HepG2 (cell line): ENCODE data around the gene PEX5L. TPM values are rescaled to one million over a fixed set of nuclear protein-coding genes. Genes with fewer than 3 reads are reported as not detected.

Experiments used
- IRF9 ChIP-seq: sonication (generic); formaldehyde crosslinking; IDR thresholded peaks from 2 replicates; pipeline ENCODE4 v1.8.0; 2022; ENCODE audit warnings: missing genetic modification reagents, mild to moderate bottlenecking, borderline replicate concordance
- MBNL3 ChIP-seq: fragments of 250-450 bp; sonication (Bioruptor Pico); conservative IDR thresholded peaks from 2 replicates; pipeline ENCODE4 v1.8.0; 2022; ENCODE audit warnings: mild to moderate bottlenecking, inconsistent platforms
- PRDM15 ChIP-seq: sonication (generic); formaldehyde crosslinking; IDR thresholded peaks from 2 replicates; pipeline ENCODE4 v1.4.0; 2020; ENCODE audit warnings: missing genetic modification reagents
- RNF2 ChIP-seq: fragments of 450-650 bp; conservative IDR thresholded peaks from 2 replicates; pipeline ENCODE4 v1.6.1; 2016; ENCODE audit warnings: low read depth
- ZNF430 ChIP-seq: sonication (generic); formaldehyde crosslinking; IDR thresholded peaks from 2 replicates; pipeline ENCODE4 v1.9.0; 2021; ENCODE audit warnings: mild to moderate bottlenecking, missing genetic modification reagents
- ZNF431 ChIP-seq: sonication (generic); formaldehyde crosslinking; IDR thresholded peaks from 2 replicates; pipeline ENCODE4 v1.9.0; 2022; ENCODE audit warnings: missing genetic modification reagents, low read depth, mild to moderate bottlenecking, borderline replicate concordance
- polyA plus RNA-seq, 8 experiments: library from polyadenylated mRNA; depleted of rRNA in 3 of 8; stranded (reverse) in 7 of 8; unstranded in 1 of 8; fragments of >200 nt; fragmentation: Illumina TruSeq in 4 of 8; extraction: Trizol in 4 of 8; gene quantifications; 2 replicates each; pipeline versions ENCODE4 v1.2.1 to v1.2.3, GENCODE V29; 2011 to 2016; ENCODE audit warnings: low read depth in 4 of 8, missing spikeins in 1 of 8, mixed read lengths in 1 of 8; ENCODE audit not compliant: insufficient read depth in 1 of 8
- total RNA-seq, 5 experiments: library from RNA; depleted of rRNA; stranded (reverse); fragments of >200 nt; fragmentation: Illumina TruSeq; extraction: Trizol; gene quantifications; 2 replicates each; pipeline ENCODE4 v1.2.3, GENCODE V29; 2016; ENCODE audit warnings: low read depth in 1 of 5
- TF ChIP-seq, protein P1 (sequence below): sonication (generic); formaldehyde crosslinking; IDR thresholded peaks from 2 replicates; pipeline ENCODE4 v1.5.0; 2020; ENCODE audit warnings: mild to moderate bottlenecking, missing genetic modification reagents, borderline replicate concordance
- TF ChIP-seq, protein P2 (sequence below): sonication (generic); formaldehyde crosslinking; IDR thresholded peaks from 2 replicates; pipeline ENCODE4 v1.4.0; 2020; ENCODE audit warnings: missing genetic modification reagents, borderline replicate concordance
- TF ChIP-seq, protein P3 (sequence below): sonication (generic); formaldehyde crosslinking; IDR thresholded peaks from 2 replicates; pipeline ENCODE4 v1.4.0; 2020; ENCODE audit warnings: missing genetic modification reagents

Gene PEX5L
- total and polyA plus RNA-seq, 2 of the 13 experiments (the other 11 are each of a cell fraction or from before 2014, with no cell fraction given) = not detected

DNA sequence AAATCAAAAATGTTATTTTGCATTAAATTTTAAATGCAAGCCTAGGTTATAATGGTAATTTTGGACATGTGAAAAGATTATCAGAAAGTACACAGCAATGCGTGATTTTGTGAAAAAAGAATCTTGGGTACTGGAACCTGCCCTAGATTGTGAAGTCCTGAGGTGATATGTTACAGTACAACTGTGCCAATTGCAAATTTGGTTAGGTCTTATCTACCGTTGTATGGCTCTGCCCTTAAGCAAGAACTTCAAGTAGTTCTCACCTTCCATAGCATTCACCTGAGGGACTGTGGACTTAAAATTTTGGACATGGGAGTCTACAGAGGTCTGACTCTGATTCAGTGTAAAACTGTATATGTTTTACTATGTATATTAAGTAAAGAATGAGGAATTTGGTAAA, 140.2 kb downstream of the PEX5L start (continued):
- TF ChIP-seq PRDM15 (CRISPR knock-in tag) = no peak
- no peak for TF ChIP-seq IRF9 (CRISPR knock-in tag)
- TF ChIP-seq RNF2 = no peak
- TF ChIP-seq, protein P1, sequence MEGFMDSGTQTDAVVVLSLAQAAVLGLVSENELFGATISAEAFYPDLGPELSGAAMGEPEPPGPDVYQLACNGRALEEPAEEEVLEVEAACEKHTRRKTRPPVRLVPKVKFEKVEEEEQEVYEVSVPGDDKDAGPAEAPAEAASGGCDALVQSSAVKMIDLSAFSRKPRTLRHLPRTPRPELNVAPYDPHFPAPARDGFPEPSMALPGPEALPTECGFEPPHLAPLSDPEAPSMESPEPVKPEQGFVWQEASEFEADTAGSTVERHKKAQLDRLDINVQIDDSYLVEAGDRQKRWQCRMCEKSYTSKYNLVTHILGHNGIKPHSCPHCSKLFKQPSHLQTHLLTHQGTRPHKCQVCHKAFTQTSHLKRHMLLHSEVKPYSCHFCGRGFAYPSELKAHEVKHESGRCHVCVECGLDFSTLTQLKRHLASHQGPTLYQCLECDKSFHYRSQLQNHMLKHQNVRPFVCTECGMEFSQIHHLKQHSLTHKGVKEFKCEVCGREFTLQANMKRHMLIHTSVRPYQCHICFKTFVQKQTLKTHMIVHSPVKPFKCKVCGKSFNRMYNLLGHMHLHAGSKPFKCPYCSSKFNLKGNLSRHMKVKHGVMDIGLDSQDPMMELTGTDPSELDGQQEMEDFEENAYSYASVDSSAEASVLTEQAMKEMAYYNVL (CRISPR knock-in tag) = no peak
- TF ChIP-seq ZNF431 (CRISPR knock-in tag) = no peak
- no peak for TF ChIP-seq ZNF430 (CRISPR knock-in tag)
- TF ChIP-seq, protein P2, sequence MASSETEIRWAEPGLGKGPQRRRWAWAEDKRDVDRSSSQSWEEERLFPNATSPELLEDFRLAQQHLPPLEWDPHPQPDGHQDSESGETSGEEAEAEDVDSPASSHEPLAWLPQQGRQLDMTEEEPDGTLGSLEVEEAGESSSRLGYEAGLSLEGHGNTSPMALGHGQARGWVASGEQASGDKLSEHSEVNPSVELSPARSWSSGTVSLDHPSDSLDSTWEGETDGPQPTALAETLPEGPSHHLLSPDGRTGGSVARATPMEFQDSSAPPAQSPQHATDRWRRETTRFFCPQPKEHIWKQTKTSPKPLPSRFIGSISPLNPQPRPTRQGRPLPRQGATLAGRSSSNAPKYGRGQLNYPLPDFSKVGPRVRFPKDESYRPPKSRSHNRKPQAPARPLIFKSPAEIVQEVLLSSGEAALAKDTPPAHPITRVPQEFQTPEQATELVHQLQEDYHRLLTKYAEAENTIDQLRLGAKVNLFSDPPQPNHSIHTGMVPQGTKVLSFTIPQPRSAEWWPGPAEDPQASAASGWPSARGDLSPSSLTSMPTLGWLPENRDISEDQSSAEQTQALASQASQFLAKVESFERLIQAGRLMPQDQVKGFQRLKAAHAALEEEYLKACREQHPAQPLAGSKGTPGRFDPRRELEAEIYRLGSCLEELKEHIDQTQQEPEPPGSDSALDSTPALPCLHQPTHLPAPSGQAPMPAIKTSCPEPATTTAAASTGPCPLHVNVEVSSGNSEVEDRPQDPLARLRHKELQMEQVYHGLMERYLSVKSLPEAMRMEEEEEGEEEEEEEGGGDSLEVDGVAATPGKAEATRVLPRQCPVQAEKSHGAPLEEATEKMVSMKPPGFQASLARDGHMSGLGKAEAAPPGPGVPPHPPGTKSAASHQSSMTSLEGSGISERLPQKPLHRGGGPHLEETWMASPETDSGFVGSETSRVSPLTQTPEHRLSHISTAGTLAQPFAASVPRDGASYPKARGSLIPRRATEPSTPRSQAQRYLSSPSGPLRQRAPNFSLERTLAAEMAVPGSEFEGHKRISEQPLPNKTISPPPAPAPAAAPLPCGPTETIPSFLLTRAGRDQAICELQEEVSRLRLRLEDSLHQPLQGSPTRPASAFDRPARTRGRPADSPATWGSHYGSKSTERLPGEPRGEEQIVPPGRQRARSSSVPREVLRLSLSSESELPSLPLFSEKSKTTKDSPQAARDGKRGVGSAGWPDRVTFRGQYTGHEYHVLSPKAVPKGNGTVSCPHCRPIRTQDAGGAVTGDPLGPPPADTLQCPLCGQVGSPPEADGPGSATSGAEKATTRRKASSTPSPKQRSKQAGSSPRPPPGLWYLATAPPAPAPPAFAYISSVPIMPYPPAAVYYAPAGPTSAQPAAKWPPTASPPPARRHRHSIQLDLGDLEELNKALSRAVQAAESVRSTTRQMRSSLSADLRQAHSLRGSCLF (CRISPR knock-in tag) = no peak
- TF ChIP-seq, protein P3, sequence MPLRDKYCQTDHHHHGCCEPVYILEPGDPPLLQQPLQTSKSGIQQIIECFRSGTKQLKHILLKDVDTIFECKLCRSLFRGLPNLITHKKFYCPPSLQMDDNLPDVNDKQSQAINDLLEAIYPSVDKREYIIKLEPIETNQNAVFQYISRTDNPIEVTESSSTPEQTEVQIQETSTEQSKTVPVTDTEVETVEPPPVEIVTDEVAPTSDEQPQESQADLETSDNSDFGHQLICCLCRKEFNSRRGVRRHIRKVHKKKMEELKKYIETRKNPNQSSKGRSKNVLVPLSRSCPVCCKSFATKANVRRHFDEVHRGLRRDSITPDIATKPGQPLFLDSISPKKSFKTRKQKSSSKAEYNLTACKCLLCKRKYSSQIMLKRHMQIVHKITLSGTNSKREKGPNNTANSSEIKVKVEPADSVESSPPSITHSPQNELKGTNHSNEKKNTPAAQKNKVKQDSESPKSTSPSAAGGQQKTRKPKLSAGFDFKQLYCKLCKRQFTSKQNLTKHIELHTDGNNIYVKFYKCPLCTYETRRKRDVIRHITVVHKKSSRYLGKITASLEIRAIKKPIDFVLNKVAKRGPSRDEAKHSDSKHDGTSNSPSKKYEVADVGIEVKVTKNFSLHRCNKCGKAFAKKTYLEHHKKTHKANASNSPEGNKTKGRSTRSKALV (CRISPR knock-in tag) = no peak
- TF ChIP-seq MBNL3 = no peak
